GM19452 (cell line): Measurements from ENCODE around the gene CASK.
"Not testable (repeated sequence)": the region's sequence is repeated elsewhere in the genome, so short reads cannot be mapped to it uniquely, and the experiment has no call there.

Experiments used
- ATAC-seq: cut with Tn5 transposase; IDR thresholded peaks from one replicate; pipeline ENCODE4 v1.9.1; 2021; ENCODE audit not compliant: unreplicated experiment

The CASK gene

GRCh38 chrX:41522671-41523070 lies 400.7 kb downstream of the CASK start:
- no peak for ATAC-seq

GRCh38 chrX:41522081-41522480 lies 401.3 kb downstream of the CASK start:
- no peak for ATAC-seq

GRCh38 chrX:41519468-41519867 lies 403.9 kb downstream of the CASK start:
- ATAC-seq = no peak

GRCh38 chrX:41518841-41519220 lies 404.5 kb downstream of the CASK start:
- ATAC-seq = no peak

GRCh38 chrX:41518127-41518840 lies 405.1 kb downstream of the CASK start:
- ATAC-seq = no peak

- ATAC-seq = no peak
Observed at GRCh38 chrX:41516999-41517765, 406.2 kb downstream of the CASK start.

- no peak for ATAC-seq
Observed at GRCh38 chrX:41516456-41516855, 406.9 kb downstream of the CASK start.

- no peak for ATAC-seq
Observed at GRCh38 chrX:41515376-41515775, 408.0 kb downstream of the CASK start.

- ATAC-seq = no peak
Observed at GRCh38 chrX:41514179-41514578, 409.2 kb downstream of the CASK start.

GRCh38 chrX:41512853-41513252 lies 410.5 kb downstream of the CASK start:
- ATAC-seq = not testable (repeated sequence)

- peak; percentile 91 for ATAC-seq
Observed at GRCh38 chrX:41512394-41512793, 411.0 kb downstream of the CASK start.

- no peak for ATAC-seq
Observed at GRCh38 chrX:41507919-41508318, 415.4 kb downstream of the CASK start.

GRCh38 chrX:41502004-41502403 lies 421.4 kb downstream of the CASK start:
- no peak for ATAC-seq

GRCh38 chrX:41499984-41500383 lies 423.4 kb downstream of the CASK start:
- ATAC-seq = no peak

- no peak for ATAC-seq
Observed at GRCh38 chrX:41499195-41499594, 424.2 kb downstream of the CASK start.

- ATAC-seq = no peak
Observed at GRCh38 chrX:41491267-41492004, 431.9 kb downstream of the CASK start.

- ATAC-seq = no peak
Observed at GRCh38 chrX:41490446-41490845, 432.9 kb downstream of the CASK start.

- no peak for ATAC-seq
Observed at GRCh38 chrX:41482154-41482850, 441.1 kb downstream of the CASK start.

- no peak for ATAC-seq
Observed at GRCh38 chrX:41481264-41482109, 441.9 kb downstream of the CASK start.

GRCh38 chrX:41480508-41481260 lies 442.7 kb downstream of the CASK start:
- ATAC-seq = no peak
